PC-3 (cell line): Measurements from ENCODE around the gene PLEKHA1.

ENCODE experiments used
- EZH2 ChIP-seq: fragments of 300-600 bp; sonication (generic); IDR thresholded peaks from one replicate; pipeline ENCODE4 v1.6.1; 2017; ENCODE audit warnings: antibody characterized with exemption, mild to moderate bottlenecking, low read length; ENCODE audit not compliant: unreplicated experiment
- EZH2phosphoT487 ChIP-seq: fragments of 300-600 bp; sonication (generic); IDR thresholded peaks from 2 replicates; pipeline ENCODE4 v1.6.1; 2018; ENCODE audit warnings: mild to moderate bottlenecking, antibody characterized with exemption, low read length, borderline replicate concordance
- TF ChIP-seq, protein P1 (sequence below): fragments of 300-600 bp; sonication (generic); conservative IDR thresholded peaks from 2 replicates; pipeline ENCODE4 v1.5.1; 2017; ENCODE audit warnings: antibody characterized with exemption, low read depth, mild to moderate bottlenecking, low read length

GRCh38 chr10:122326385-122326784 is 48.1 kb upstream of the PLEKHA1 start:
- TF ChIP-seq, protein P1, sequence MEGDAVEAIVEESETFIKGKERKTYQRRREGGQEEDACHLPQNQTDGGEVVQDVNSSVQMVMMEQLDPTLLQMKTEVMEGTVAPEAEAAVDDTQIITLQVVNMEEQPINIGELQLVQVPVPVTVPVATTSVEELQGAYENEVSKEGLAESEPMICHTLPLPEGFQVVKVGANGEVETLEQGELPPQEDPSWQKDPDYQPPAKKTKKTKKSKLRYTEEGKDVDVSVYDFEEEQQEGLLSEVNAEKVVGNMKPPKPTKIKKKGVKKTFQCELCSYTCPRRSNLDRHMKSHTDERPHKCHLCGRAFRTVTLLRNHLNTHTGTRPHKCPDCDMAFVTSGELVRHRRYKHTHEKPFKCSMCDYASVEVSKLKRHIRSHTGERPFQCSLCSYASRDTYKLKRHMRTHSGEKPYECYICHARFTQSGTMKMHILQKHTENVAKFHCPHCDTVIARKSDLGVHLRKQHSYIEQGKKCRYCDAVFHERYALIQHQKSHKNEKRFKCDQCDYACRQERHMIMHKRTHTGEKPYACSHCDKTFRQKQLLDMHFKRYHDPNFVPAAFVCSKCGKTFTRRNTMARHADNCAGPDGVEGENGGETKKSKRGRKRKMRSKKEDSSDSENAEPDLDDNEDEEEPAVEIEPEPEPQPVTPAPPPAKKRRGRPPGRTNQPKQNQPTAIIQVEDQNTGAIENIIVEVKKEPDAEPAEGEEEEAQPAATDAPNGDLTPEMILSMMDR = no peak
- TF ChIP-seq EZH2phosphoT487 = no peak
- no peak for TF ChIP-seq EZH2
